Stomach (tissue), 9 donors: ENCODE data around the gene MTMR10. TPM values are rescaled to one million over a fixed set of nuclear protein-coding genes. Genes with fewer than 3 reads are reported as not detected.
A peak's percentile ranks its signal among the peaks of the same experiment; 100 is the strongest.

ENCODE experiments used
- DNase-seq, 2 donors: peaks; one replicate each; pipeline versions ENCODE4 v3.0.0 to v3.0.0-alpha.2; 2013 to 2019
- H3K27ac ChIP-seq, 5 donors: fragments of 200-600 bp in 4 of 5; sonication (generic) in 4 of 5; one replicate each; pipeline ENCODE4 v1.5.1; 2013 to 2019; ENCODE audit warnings: mild to moderate bottlenecking in 1 of 5, moderate library complexity in 1 of 5
- H3K27me3 ChIP-seq, 3 donors: fragments of 200-600 bp; sonication (generic); one replicate each; pipeline ENCODE4 v1.5.1; 2017 to 2019; ENCODE audit warnings: mixed run types in 1 of 3
- H3K36me3 ChIP-seq, 4 donors: fragments of 200-600 bp; sonication (generic); 1 replicate in 3 of 4; 2 replicates in 1 of 4; pipeline ENCODE4 v1.5.1; 2016 to 2019
- H3K4me1 ChIP-seq, 4 donors: fragments of 200-600 bp; sonication (generic); one replicate each; pipeline ENCODE4 v1.5.1; 2016 to 2019
- H3K4me3 ChIP-seq, 4 donors: fragments of 200-600 bp; sonication (generic) in 3 of 4; one replicate each; pipeline ENCODE4 v1.5.1; 2016 to 2019; ENCODE audit warnings: mild to moderate bottlenecking in 1 of 4
- H3K9me3 ChIP-seq, 4 donors: fragments of 200-600 bp; sonication (generic); one replicate each; pipeline ENCODE4 v1.5.1; 2016 to 2019
- EP300 ChIP-seq: sonication (generic); formaldehyde crosslinking; IDR thresholded peaks from one replicate; pipeline ENCODE4 v1.6.1; 2017; ENCODE audit warnings: antibody characterized with exemption
- POLR2A ChIP-seq, 4 donors: fragments of 450-650 bp; IDR thresholded peaks; one replicate each; pipeline ENCODE4 v1.6.1; 2016; ENCODE audit warnings: antibody characterized with exemption in 4 of 4, control low read depth in 2 of 4, mild to moderate bottlenecking in 1 of 4, moderate library complexity in 1 of 4
- POLR2AphosphoS5 ChIP-seq, 3 donors: sonication (generic); formaldehyde crosslinking; IDR thresholded peaks; one replicate each; pipeline ENCODE4 v1.6.1; 2016; ENCODE audit warnings: antibody characterized with exemption in 3 of 3
- WGBS, 5 donors: extraction: QIAGEN DNeasy Blood & Tissue Kit in 3 of 5; methylation state at CpG; one replicate each; pipeline versions ENCODE4 v1.1.5 to v1.1.7; 2013 to 2018; 5-methylcytosine and 5-hydroxymethylcytosine counted together
- intact Hi-C: fragments of 100-400 bp; cut with DNase I; formaldehyde crosslinking; loops from one replicate; pipeline ENCODE4 v1.15.1; 2023; ENCODE audit warnings: low total_unique reads
- polyA plus RNA-seq, 3 donors: library from polyadenylated mRNA; stranded (reverse); fragments of 200-250 nt; gene quantifications; one replicate each; pipeline ENCODE4 v1.2.3, GENCODE V29; 2013
- total RNA-seq, 5 donors: library from RNA; depleted of rRNA; stranded (reverse); fragments of >200 nt; gene quantifications; one replicate each; pipeline versions ENCODE4 v1.1.0 to v1.2.3, GENCODE V29; 2014 to 2016
- TF ChIP-seq, protein P1 (sequence below), 7 experiments: fragments of 450-650 bp in 4 of 7; fragments of 200-600 bp in 3 of 7; sonication (generic) in 3 of 7; IDR thresholded peaks; one replicate each; pipeline ENCODE4 v1.5.1; 2016 to 2019; ENCODE audit warnings: antibody characterized with exemption in 7 of 7, control low read depth in 2 of 7, mild to moderate bottlenecking in 1 of 7
- donor health status: healthy with polysubstance abuse.
- donor health status: Bipolar disorder and iron deficiency.
- donor health status: healthy.

The MTMR10 gene
- total and polyA plus RNA-seq, 8 donors = 4.9 to 118 (median 26.5) TPM

DNA sequence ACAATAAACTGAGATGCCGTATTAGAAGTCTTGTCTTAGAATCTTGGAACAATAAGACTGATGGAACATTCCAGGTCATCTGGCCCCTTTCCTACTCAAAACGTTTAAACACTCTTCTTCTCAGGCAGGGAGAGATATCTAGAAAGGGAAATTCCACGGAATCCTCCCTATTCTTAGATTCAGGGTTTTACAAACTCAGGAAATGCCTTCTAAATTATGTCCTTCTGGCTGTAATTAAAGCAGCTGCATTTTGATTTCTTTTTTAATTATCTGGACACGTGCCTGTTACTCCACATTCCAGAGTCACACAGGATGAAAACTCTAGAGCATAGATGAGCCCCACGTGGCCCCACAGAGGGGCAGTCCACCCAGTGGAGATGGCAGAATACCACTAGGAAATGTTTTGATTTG lies 41.5 kb upstream of the MTMR10 start:
- intact Hi-C loops = no loop called here

DNA sequence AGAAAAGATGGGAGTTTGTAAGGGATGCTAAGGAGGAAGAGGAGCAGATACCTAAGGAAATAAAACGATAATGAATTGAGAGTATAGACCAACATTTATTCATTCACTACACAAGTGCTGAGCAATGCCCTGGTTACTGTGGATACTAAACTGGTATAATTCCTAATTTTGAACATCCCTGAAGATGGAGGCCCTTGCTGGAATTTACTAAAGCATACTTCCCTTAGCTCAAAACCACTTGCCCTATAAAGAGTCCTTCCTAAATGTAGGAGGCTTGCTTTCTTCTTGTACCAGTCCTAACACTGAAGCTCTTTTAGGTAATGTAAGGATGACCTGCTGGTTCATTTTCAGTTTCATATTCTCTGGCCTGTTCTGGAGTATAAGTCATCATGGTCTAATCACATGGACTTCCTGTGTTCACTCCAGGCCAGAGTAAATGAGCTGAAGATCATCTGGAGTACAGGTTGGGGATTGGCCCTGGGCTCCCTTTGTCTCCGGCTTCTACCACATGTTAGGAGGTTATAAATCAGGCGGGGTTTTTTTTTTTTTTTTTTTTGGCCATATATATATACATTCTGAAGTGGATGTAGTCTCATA lies 40.1 kb upstream of the MTMR10 start:
- H3K9me3 ChIP-seq = no peaks in the 10 kb centered on the region
- H3K27ac ChIP-seq = no peak overlapping the region
- WGBS, 5 donors = 89 to 94% (median 92%) methylated on average over 3 of the region's 3 CpGs
- H3K4me1 ChIP-seq = peaks cover 0 to 10% (median 2%) of the 10 kb centered on the region in 4 donors
- no peaks in the 10 kb centered on the region for H3K27me3 ChIP-seq
- no peaks in the 10 kb centered on the region for H3K36me3 ChIP-seq
- H3K4me3 ChIP-seq = no peak overlapping the region
- TF ChIP-seq, protein P1, sequence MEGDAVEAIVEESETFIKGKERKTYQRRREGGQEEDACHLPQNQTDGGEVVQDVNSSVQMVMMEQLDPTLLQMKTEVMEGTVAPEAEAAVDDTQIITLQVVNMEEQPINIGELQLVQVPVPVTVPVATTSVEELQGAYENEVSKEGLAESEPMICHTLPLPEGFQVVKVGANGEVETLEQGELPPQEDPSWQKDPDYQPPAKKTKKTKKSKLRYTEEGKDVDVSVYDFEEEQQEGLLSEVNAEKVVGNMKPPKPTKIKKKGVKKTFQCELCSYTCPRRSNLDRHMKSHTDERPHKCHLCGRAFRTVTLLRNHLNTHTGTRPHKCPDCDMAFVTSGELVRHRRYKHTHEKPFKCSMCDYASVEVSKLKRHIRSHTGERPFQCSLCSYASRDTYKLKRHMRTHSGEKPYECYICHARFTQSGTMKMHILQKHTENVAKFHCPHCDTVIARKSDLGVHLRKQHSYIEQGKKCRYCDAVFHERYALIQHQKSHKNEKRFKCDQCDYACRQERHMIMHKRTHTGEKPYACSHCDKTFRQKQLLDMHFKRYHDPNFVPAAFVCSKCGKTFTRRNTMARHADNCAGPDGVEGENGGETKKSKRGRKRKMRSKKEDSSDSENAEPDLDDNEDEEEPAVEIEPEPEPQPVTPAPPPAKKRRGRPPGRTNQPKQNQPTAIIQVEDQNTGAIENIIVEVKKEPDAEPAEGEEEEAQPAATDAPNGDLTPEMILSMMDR (IDR thresholded peaks at IDR 0.05) = no peak
- TF ChIP-seq POLR2A (IDR thresholded peaks at IDR 0.05) (no peak), POLR2AphosphoS5 (IDR thresholded peaks at IDR 0.05) (no peak), EP300 (no peak)
- no peak for DNase-seq
- intact Hi-C loops = no loop called here

More for the DNA sequence above, 41.5 kb upstream of the MTMR10 start:
- H3K27me3 ChIP-seq = no peaks in the 10 kb centered on the region
- 32 to 57% (median 51%) methylated on average over 5 of the region's 5 CpGs for WGBS, 5 donors
- no peak overlapping the region for H3K27ac ChIP-seq
- H3K9me3 ChIP-seq = no peaks in the 10 kb centered on the region
- TF ChIP-seq POLR2A (IDR thresholded peaks at IDR 0.05) (no peak), EP300 (no peak), POLR2AphosphoS5 (IDR thresholded peaks at IDR 0.05) (no peak)
- TF ChIP-seq, protein P1 (IDR thresholded peaks at IDR 0.05) = no peak
- DNase-seq = peak in 1 of 2 donors; percentile 34
- no peaks in the 10 kb centered on the region for H3K36me3 ChIP-seq
- H3K4me1 ChIP-seq = peaks cover 0 to 10% (median 2%) of the 10 kb centered on the region in 4 donors
- H3K4me3 ChIP-seq = no peak overlapping the region

DNA sequence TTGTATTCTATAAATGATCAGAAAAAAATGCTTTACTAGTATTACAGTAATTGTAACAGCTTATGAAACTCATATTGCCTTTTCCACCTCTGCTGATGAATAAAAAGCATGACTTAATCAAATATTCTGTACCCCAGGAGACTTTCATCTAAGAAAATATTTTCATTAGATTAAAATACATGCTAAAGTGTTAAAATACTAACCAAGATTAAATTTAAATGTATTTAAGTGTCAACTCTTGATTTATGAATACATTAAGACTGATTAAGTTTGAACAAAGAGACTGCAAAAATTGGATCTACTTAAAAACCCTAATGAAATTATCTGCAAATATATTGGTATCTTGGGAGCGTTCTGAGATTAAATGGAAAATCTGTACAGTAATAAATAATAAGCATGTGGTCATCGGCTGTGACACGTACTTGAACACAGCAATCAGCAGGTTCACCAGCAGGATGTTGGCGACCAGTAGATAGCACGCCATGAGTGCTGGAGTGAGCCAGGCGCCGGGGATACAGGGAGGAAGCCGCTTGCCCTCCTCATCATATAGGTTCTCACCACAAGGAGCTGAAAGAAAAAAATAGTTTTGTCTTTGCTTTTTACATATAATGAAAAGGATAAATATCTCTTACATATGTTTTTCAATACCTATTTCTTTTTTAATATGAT lies 36.6 kb upstream of the MTMR10 start:
- Histone ChIP-seq H3K27ac (no peak overlapping the region), H3K27me3 (no peaks in the 10 kb centered on the region), H3K4me3 (no peak overlapping the region), H3K9me3 (no peaks in the 10 kb centered on the region), H3K4me1 (peaks cover 0 to 3% (median 0%) of the 10 kb centered on the region in 4 donors), H3K36me3 (no peaks in the 10 kb centered on the region)
- intact Hi-C loops = no loop called here
- DNase-seq = no peak
- TF ChIP-seq EP300 (no peak), POLR2A (IDR thresholded peaks at IDR 0.05) (no peak), POLR2AphosphoS5 (IDR thresholded peaks at IDR 0.05) (no peak)
- TF ChIP-seq, protein P1 (IDR thresholded peaks at IDR 0.05) = no peak
- 69 to 86% (median 81%) methylated on average over 8 of the region's 8 CpGs for WGBS, 5 donors

DNA sequence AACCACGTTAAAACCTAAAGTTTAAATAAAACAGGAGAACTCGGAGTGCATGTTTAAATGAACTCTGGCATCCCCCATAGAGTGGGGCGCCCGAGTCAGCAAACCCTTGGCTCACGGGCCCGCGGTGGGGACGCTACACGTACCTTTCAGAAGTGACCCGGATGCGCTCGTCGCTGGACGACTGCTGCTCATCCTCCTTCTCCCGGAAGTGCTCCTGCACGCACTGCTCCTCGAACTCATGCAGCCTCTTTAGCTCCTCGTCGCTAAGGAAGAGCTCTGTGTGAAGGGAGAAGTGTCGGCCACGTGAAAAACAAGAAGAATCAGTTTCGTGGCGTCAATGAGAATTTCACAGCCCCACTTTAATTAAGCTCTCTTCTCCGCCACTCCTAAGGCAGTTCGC lies 34.6 kb upstream of the MTMR10 start:
- WGBS, 5 donors = 90 to 96% (median 94%) methylated on average over 25 of the region's 25 CpGs
- Histone ChIP-seq H3K9me3 (no peaks in the 10 kb centered on the region), H3K27ac (no peak overlapping the region), H3K4me3 (no peak overlapping the region), H3K36me3 (no peaks in the 10 kb centered on the region), H3K4me1 (no peaks in the 10 kb centered on the region), H3K27me3 (no peaks in the 10 kb centered on the region)
- no peak for TF ChIP-seq EP300
- TF ChIP-seq, protein P1 (IDR thresholded peaks at IDR 0.05) = no peak
- TF ChIP-seq POLR2AphosphoS5 (IDR thresholded peaks at IDR 0.05) = no peak
- intact Hi-C loops = no loop called here
- no peak for DNase-seq
